HepG2 (cell line): ENCODE measurements around the gene DAG1. TPM values are rescaled to one million over a fixed set of nuclear protein-coding genes. Genes with fewer than 3 reads are reported as not detected.
A peak's percentile ranks its signal among the peaks of the same experiment; 100 is the strongest.

Experiments used
- AGO2 ChIP-seq: fragments of 200-400 bp; formaldehyde crosslinking; optimal IDR thresholded peaks from 2 replicates; pipeline ENCODE3; 2017; ENCODE audit warnings: mild to moderate bottlenecking, low read depth, low read length, moderate library complexity
- CBX1 ChIP-seq: IDR thresholded peaks from one replicate; pipeline ENCODE4 v1.6.1; 2016; ENCODE audit warnings: antibody characterized with exemption, low read depth
- FOXA3 ChIP-seq: IDR thresholded peaks from 2 replicates; pipeline ENCODE4 v1.6.1; 2016; ENCODE audit warnings: missing genetic modification reagents, missing compliant biosample characterization
- KLF11 ChIP-seq: IDR thresholded peaks from 2 replicates; pipeline ENCODE4 v1.6.1; 2016; ENCODE audit warnings: missing compliant biosample characterization
- NRL ChIP-seq: sonication (generic); formaldehyde crosslinking; IDR thresholded peaks from 2 replicates; pipeline ENCODE4 v1.5.0; 2020; ENCODE audit warnings: missing genetic modification reagents, mild to moderate bottlenecking, moderate library complexity, borderline replicate concordance
- SMAD3 ChIP-seq: sonication (generic); formaldehyde crosslinking; IDR thresholded peaks from 2 replicates; pipeline ENCODE4 v1.4.0; 2020; ENCODE audit warnings: missing genetic modification reagents
- TBX2 ChIP-seq: sonication (generic); formaldehyde crosslinking; IDR thresholded peaks from 2 replicates; pipeline ENCODE4 v1.5.0; 2020; ENCODE audit warnings: missing genetic modification reagents, mild to moderate bottlenecking, borderline replicate concordance
- U2AF1 ChIP-seq: fragments of 200-400 bp; formaldehyde crosslinking; optimal IDR thresholded peaks from 2 replicates; pipeline ENCODE3; 2017; ENCODE audit warnings: mild to moderate bottlenecking, low read depth, low read length
- ZNF235 ChIP-seq: sonication (generic); formaldehyde crosslinking; IDR thresholded peaks from 2 replicates; pipeline ENCODE4 v1.8.1; 2023; ENCODE audit warnings: mild to moderate bottlenecking, missing genetic modification reagents, borderline replicate concordance
- ZNF878 ChIP-seq: sonication (generic); formaldehyde crosslinking; IDR thresholded peaks from 2 replicates; pipeline ENCODE4 v1.8.1; 2023; ENCODE audit warnings: mild to moderate bottlenecking, missing genetic modification reagents, moderate library complexity
- polyA plus RNA-seq, 8 experiments: library from polyadenylated mRNA; depleted of rRNA in 3 of 8; stranded (reverse) in 7 of 8; unstranded in 1 of 8; fragments of >200 nt; fragmentation: Illumina TruSeq in 4 of 8; extraction: Trizol in 4 of 8; gene quantifications; 2 replicates each; pipeline versions ENCODE4 v1.2.1 to v1.2.3, GENCODE V29; 2011 to 2016; ENCODE audit warnings: low read depth in 4 of 8, missing spikeins in 1 of 8, mixed read lengths in 1 of 8; ENCODE audit not compliant: insufficient read depth in 1 of 8
- total RNA-seq, 5 experiments: library from RNA; depleted of rRNA; stranded (reverse); fragments of >200 nt; fragmentation: Illumina TruSeq; extraction: Trizol; gene quantifications; 2 replicates each; pipeline ENCODE4 v1.2.3, GENCODE V29; 2016; ENCODE audit warnings: low read depth in 1 of 5
- TF ChIP-seq, protein P1 (sequence below): sonication (generic); formaldehyde crosslinking; IDR thresholded peaks from 2 replicates; pipeline ENCODE4 v1.5.1; 2020; ENCODE audit warnings: mild to moderate bottlenecking, missing genetic modification reagents, borderline replicate concordance
- TF ChIP-seq, protein P2 (sequence below): sonication (generic); formaldehyde crosslinking; IDR thresholded peaks from 2 replicates; pipeline ENCODE4 v1.5.0; 2020; ENCODE audit warnings: mild to moderate bottlenecking, missing genetic modification reagents, borderline replicate concordance
- TF ChIP-seq, protein P3 (sequence below): sonication (generic); formaldehyde crosslinking; IDR thresholded peaks from 2 replicates; pipeline ENCODE4 v1.4.0; 2020; ENCODE audit warnings: missing genetic modification reagents
- TF ChIP-seq, protein P4 (sequence below), 2 experiments: sonication (generic) in 1 of 2; formaldehyde crosslinking in 1 of 2; IDR thresholded peaks; 2 replicates each; pipeline versions ENCODE4 v1.5.1 to v1.6.1; 2011 to 2020; ENCODE audit warnings: borderline replicate concordance in 1 of 2, low read depth in 1 of 2, low read length in 1 of 2, mild to moderate bottlenecking in 1 of 2, missing genetic modification reagents in 1 of 2, moderate library complexity in 1 of 2
- TF ChIP-seq, protein P5 (sequence below): sonication (generic); formaldehyde crosslinking; IDR thresholded peaks from 2 replicates; pipeline ENCODE4 v1.4.0; 2020; ENCODE audit warnings: mild to moderate bottlenecking, low read depth, missing genetic modification reagents

DAG1 gene
- total and polyA plus RNA-seq, 2 of the 13 experiments (the other 11 are each of a cell fraction or from before 2014, with no cell fraction given): 47.3 to 50.4 TPM

DNA sequence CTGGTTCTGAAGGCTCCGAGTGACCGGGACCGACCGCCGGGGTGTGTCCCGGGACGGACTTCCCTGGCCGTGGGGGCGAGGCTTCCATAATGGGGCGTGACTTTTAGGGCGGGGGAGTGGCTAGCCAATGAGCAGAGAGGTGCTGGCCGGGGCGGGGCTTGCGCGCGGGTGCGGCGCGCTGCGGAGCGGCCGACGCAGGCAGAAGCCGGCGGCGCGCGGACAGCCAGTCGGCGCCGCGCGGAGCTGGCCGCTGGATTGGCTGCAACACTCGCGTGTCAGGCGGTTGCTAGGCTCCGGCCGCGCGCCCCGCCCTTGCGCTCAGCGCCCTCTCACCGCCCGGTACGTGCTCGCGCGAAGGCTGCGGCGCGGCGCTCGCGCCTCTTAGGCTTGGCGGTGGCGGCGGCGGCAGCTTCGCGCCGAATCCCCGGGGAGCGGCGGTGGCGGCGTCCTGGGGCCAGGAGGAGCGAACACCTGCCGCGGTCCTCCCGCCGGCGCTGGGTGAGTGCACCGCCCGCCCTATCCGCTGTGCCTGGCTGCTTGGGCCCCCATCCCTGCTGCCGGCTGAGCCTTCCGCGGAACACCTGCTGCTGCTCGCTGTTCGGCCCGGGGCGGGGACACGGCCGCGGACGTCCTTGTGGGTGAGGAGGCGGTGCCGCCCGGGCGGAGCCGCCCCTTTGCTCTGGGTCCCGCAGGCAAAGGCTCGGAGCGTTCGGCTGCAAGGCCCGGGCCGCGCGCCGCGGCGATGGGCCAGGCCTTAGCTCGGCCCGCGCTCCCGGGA lies at the start of gene DAG1 (continued):
- TF ChIP-seq, protein P1, sequence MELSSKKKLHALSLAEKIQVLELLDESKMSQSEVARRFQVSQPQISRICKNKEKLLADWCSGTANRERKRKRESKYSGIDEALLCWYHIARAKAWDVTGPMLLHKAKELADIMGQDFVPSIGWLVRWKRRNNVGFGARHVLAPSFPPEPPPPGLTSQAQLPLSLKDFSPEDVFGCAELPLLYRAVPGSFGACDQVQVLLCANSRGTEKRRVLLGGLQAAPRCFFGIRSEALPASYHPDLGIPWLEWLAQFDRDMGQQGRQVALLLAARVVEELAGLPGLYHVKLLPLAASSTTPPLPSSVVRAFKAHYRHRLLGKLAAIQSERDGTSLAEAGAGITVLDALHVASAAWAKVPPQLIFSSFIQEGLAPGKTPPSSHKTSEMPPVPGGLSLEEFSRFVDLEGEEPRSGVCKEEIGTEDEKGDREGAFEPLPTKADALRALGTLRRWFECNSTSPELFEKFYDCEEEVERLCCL: no peak
- TF ChIP-seq, protein P2, sequence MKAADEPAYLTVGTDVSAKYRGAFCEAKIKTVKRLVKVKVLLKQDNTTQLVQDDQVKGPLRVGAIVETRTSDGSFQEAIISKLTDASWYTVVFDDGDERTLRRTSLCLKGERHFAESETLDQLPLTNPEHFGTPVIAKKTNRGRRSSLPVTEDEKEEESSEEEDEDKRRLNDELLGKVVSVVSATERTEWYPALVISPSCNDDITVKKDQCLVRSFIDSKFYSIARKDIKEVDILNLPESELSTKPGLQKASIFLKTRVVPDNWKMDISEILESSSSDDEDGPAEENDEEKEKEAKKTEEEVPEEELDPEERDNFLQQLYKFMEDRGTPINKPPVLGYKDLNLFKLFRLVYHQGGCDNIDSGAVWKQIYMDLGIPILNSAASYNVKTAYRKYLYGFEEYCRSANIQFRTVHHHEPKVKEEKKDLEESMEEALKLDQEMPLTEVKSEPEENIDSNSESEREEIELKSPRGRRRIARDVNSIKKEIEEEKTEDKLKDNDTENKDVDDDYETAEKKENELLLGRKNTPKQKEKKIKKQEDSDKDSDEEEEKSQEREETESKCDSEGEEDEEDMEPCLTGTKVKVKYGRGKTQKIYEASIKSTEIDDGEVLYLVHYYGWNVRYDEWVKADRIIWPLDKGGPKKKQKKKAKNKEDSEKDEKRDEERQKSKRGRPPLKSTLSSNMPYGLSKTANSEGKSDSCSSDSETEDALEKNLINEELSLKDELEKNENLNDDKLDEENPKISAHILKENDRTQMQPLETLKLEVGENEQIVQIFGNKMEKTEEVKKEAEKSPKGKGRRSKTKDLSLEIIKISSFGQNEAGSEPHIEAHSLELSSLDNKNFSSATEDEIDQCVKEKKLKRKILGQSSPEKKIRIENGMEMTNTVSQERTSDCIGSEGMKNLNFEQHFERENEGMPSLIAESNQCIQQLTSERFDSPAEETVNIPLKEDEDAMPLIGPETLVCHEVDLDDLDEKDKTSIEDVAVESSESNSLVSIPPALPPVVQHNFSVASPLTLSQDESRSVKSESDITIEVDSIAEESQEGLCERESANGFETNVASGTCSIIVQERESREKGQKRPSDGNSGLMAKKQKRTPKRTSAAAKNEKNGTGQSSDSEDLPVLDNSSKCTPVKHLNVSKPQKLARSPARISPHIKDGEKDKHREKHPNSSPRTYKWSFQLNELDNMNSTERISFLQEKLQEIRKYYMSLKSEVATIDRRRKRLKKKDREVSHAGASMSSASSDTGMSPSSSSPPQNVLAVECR (CRISPR knock-in tag): peak; percentile 92
- TF ChIP-seq U2AF1 (no peak), NRL (no peak; the same call in 1 of the 2 replicates), FOXA3 (CRISPR knock-in tag) (0 out of 2 replicates have a peak, but pooled peaks have one; percentile 28), KLF11 (no peak), ZNF235 (CRISPR knock-in tag) (0 out of 2 replicates have a peak, but pooled peaks have one; percentile 69), AGO2 (peak; percentile 82), ZNF878 (CRISPR knock-in tag) (no peak), CBX1 (no peak), TBX2 (CRISPR knock-in tag) (peak; percentile 66), SMAD3 (CRISPR knock-in tag) (no peak)
- TF ChIP-seq, protein P3, sequence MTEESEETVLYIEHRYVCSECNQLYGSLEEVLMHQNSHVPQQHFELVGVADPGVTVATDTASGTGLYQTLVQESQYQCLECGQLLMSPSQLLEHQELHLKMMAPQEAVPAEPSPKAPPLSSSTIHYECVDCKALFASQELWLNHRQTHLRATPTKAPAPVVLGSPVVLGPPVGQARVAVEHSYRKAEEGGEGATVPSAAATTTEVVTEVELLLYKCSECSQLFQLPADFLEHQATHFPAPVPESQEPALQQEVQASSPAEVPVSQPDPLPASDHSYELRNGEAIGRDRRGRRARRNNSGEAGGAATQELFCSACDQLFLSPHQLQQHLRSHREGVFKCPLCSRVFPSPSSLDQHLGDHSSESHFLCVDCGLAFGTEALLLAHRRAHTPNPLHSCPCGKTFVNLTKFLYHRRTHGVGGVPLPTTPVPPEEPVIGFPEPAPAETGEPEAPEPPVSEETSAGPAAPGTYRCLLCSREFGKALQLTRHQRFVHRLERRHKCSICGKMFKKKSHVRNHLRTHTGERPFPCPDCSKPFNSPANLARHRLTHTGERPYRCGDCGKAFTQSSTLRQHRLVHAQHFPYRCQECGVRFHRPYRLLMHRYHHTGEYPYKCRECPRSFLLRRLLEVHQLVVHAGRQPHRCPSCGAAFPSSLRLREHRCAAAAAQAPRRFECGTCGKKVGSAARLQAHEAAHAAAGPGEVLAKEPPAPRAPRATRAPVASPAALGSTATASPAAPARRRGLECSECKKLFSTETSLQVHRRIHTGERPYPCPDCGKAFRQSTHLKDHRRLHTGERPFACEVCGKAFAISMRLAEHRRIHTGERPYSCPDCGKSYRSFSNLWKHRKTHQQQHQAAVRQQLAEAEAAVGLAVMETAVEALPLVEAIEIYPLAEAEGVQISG (CRISPR knock-in tag): no peak; the same call in 1 of the 2 replicates
- TF ChIP-seq, protein P4, sequence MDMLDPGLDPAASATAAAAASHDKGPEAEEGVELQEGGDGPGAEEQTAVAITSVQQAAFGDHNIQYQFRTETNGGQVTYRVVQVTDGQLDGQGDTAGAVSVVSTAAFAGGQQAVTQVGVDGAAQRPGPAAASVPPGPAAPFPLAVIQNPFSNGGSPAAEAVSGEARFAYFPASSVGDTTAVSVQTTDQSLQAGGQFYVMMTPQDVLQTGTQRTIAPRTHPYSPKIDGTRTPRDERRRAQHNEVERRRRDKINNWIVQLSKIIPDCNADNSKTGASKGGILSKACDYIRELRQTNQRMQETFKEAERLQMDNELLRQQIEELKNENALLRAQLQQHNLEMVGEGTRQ (IDR thresholded peaks at IDR 0.05; ENCODE audit: low read depth, low read length): no peak
- TF ChIP-seq, protein P4 (CRISPR knock-in tag; IDR thresholded peaks at IDR 0.05; ENCODE audit: borderline replicate concordance): no peak
- TF ChIP-seq, protein P5, sequence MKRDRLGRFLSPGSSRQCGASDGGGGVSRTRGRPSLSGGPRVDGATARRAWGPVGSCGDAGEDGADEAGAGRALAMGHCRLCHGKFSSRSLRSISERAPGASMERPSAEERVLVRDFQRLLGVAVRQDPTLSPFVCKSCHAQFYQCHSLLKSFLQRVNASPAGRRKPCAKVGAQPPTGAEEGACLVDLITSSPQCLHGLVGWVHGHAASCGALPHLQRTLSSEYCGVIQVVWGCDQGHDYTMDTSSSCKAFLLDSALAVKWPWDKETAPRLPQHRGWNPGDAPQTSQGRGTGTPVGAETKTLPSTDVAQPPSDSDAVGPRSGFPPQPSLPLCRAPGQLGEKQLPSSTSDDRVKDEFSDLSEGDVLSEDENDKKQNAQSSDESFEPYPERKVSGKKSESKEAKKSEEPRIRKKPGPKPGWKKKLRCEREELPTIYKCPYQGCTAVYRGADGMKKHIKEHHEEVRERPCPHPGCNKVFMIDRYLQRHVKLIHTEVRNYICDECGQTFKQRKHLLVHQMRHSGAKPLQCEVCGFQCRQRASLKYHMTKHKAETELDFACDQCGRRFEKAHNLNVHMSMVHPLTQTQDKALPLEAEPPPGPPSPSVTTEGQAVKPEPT: no peak
